Measurements from ENCODE around the gene ABTB1.
A peak's percentile ranks its signal among the peaks of the same experiment; 100 is the strongest.
"Not testable (repeated sequence)": the region's sequence is repeated elsewhere in the genome, so short reads cannot be mapped to it uniquely, and the experiment has no call there.

The ABTB1 gene

DNA sequence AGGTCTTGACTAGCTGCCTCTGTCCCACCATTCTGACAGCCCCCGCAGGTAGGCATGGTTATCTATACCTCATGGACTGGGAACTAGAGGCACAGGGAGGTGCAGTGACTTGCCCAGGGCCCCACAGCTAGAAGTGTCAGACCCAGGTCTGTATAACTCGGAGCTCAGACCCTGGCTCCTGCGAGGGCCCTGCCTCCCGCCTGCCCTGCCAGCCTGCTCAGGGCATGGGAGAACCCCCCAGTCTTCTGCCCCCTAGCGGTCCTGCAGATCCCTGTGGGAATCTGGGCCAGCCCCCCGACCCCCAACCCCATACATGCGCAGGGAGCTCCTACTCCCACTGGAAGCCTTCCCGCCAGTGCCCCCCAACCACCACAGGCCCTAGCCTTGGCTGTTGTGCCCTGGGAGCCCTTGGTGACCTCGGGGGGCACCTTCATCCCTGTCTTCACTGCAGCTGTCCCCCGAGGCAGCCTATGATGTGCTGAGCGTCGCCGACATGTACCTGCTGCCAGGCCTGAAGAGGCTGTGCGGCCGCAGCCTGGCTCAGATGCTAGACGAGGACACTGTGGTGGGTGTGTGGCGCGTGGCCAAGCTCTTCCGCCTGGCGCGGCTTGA, 6.9 kb downstream of the ABTB1 start:
- DNase-seq = no peak
- in situ Hi-C loops (cut with HindIII; ENCODE audit: low pct_ligation_motif_present, low pct_unique_long_range_greater_than_20kb, low sequenced_read_pairs) = no loop called here

DNA sequence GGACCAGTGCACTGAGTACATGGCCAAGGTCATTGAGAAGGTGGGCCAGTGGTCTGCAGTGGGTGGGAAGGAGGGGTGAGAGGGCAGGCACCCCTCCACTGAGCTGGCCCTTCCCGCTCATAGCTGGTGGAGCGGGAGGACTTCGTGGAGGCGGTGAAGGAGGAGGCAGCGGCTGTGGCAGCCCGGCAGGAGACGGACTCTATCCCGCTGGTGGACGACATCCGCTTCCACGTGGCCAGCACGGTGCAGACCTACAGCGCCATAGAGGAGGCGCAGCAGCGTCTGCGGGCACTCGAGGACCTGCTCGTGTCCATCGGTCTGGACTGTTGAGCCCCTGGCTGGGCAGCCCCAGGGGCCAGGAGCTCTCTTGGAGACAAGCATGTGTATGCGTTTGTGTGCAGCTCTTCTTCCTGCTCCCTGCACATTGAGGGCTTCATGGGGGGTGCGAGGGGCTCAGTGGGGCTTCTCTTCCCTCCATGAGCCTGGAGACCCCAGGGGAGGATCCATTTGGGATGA, 7.5 kb downstream of the ABTB1 start:
- in situ Hi-C loops (cut with HindIII; ENCODE audit: low pct_ligation_motif_present, low pct_unique_long_range_greater_than_20kb, low sequenced_read_pairs) = no loop called here

DNA sequence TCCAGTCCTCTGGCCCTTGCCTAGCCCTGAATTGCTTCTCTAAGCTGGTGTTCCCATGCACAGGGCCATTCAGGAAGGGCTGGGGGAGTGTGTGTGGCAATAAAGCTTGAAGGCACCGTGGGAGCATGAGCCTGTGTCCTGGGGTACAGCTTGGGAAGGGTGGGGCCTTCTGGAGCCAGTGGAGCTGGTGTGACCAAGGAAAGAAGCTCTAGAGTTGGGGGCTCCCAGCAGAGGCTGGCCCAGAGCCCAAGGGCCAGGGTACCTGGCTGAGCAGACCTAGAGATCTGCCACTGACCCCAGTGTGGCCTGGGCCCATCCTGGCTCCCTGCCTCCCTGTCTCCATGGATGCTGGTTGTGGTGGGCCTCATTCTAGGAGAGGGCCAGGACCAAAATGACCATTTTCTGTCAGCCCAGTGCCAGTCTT, 8.1 kb downstream of the ABTB1 start:
- in situ Hi-C loops (cut with HindIII; ENCODE audit: low pct_ligation_motif_present, low pct_unique_long_range_greater_than_20kb, low sequenced_read_pairs) = no loop called here

More for the DNA sequence above, 7.5 kb downstream of the ABTB1 start:
- DNase-seq = no peak

DNA sequence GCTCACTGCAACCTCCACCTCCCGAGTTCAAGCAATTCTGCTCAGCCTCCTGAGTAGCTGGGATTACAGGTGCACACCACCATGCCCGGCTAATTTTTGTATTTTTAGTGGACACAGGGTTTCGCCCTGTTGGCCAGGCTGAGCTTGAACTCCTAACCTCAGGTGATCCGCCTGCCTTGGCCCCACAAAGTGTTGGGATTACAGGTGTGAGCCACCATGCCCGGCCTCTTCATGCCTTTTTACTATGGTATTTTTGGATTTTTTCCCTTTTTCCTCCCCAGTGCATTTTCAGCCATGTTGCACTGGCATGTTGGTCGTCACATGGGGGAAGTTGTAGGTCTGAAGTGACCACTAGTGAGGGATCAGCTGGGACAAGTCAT, 9.4 kb downstream of the ABTB1 start:
- in situ Hi-C loops (cut with HindIII; ENCODE audit: low pct_ligation_motif_present, low pct_unique_long_range_greater_than_20kb, low sequenced_read_pairs); DNase-seq: not testable (repeated sequence)

More for the DNA sequence above, 8.1 kb downstream of the ABTB1 start:
- DNase-seq = no peak

DNA sequence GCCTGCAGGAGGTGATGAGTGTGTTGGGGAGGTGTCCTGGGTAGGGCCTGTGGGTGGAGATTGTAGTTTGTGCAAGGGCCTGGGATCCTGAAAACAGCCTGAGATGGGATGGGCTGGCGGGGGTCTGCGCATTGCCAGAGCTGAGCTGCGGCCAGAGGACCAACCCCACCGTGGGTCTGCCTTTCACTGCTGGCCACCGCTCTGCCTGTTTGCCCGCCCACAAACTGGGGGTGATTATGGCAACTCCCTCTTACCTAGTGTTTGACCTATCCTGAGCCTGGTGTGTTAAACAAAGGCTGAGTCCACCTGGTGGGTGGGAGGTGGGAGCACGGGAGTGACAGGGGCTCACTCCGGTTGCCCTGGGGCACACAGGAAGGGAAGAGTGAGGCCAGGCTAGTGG, 9.8 kb downstream of the ABTB1 start:
- DNase-seq = no peak
- in situ Hi-C loops (cut with HindIII; ENCODE audit: low pct_ligation_motif_present, low pct_unique_long_range_greater_than_20kb, low sequenced_read_pairs) = no loop called here

DNA sequence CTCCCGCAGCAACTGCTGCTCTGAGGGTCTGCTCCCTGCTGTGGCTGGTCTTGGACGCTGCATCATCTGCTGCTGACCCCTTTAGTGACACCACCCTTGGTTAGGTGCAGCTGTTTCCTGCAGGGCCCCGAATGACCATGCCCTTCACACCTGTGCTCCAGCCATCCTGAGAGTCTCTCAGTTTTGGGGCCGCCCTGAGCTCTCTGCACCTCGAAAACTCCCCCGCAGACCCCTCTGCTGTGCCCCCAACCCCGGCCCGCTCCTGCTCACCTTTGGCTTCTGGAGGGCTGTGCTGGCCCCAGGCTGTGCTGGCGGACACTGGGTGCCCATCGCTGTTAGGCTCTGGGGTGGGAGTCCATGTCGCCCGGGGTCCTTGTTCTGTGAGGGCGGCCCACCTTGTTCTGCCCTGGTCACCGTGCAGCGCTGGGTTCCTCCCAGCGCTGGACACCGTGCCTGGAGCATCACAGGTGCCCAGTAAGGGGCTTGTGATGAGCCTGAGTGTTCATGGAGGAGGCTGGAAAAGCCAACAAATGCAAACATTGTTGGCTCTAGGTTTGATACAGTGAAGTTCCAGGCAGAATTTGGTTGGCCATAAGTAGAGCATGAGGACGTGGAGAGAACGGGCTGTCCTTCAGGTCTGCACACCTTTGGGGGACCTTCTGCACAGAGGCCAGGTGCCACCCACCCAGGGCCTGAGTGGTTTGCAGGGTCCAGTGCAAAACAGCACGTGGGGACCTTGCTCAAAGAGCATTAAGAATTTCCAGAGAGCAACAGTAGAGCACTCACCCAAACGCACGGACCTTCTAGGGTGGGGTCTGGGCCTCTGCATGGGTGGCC, 12.3 kb downstream of the ABTB1 start:
- in situ Hi-C loops (cut with HindIII; ENCODE audit: low pct_ligation_motif_present, low pct_unique_long_range_greater_than_20kb, low sequenced_read_pairs) = no loop called here
- no peak for DNase-seq

DNA sequence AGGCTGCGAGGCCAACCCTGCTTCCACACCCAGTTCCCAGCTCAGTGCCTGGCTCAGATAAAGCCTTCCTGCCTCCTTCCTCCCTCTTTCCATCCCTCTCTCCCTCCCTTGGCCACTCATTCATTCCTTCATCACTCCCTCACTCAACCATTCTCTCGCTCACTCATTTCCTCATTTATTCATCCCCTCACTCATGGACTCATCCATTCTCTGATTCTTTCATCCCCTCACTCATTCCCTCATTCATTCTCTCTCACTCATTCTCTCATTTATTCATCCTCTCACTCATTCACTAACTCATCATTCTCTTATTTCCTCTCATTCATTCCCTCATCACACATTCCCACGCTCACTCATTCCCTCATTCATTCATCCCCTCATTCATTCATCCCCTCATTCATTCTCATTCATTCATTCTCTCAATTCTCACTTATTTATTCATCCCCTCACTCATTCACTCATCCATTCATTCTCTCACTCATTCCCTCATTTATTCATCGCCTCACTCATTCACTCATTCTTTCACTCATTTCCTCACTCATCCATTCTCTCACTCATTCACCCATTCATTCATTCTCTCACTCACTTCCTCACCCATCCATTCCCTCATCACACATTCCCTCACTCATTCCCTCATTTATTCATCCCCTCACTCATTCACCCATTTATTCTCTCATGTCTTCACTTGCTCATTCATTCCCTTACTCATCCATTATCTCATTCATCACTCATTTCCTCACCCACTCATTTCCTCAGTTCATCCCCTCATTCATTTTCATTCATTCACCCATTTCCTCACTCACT, 13.2 kb downstream of the ABTB1 start:
- in situ Hi-C loops (cut with HindIII; ENCODE audit: low pct_ligation_motif_present, low pct_unique_long_range_greater_than_20kb, low sequenced_read_pairs) = no loop called here

DNA sequence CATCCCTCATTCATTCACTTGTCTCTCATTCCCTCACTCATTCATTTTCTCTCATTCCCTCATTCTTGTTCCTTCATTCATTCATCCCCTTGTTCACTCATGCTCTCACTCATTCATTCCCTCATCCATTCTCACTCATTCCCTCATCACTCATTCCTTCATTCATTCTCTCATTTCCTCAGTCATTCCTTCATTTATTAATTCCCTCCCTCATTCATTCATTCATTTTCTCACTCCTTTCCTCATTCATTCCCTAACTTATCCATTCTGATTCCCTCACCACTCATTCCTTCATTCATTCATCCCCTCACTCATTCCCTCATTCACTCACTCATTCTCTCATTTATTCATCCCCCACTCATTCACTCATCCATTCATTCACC, 13.8 kb downstream of the ABTB1 start:
- DNase-seq = no peak
- in situ Hi-C loops (cut with HindIII; ENCODE audit: low pct_ligation_motif_present, low pct_unique_long_range_greater_than_20kb, low sequenced_read_pairs) = no loop called here

More for the DNA sequence above, 13.2 kb downstream of the ABTB1 start:
- DNase-seq = no peak

DNA sequence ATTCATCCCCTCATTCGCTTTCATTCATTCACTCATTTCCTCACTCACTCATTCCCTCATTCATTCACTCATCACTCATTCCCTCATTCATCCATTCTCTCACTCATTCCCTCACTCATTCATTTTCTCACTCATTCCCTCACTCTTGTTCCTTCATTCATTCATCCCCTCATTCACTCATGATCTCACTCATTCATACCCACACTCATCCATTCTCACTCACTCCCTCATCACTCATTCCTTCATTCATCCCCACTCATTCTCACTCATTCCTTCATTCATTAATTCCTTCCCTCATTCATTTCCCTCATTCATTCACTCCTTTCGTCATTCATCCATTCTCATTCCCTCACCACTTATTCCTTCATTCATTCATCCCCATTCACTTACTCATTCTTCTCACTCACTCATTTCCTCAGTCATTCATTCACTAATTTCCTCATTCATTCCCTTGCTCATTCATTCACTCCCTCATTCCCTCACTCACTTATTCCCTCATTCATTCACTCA, 14.5 kb downstream of the ABTB1 start:
- DNase-seq = no peak
- in situ Hi-C loops (cut with HindIII; ENCODE audit: low pct_ligation_motif_present, low pct_unique_long_range_greater_than_20kb, low sequenced_read_pairs) = no loop called here

DNA sequence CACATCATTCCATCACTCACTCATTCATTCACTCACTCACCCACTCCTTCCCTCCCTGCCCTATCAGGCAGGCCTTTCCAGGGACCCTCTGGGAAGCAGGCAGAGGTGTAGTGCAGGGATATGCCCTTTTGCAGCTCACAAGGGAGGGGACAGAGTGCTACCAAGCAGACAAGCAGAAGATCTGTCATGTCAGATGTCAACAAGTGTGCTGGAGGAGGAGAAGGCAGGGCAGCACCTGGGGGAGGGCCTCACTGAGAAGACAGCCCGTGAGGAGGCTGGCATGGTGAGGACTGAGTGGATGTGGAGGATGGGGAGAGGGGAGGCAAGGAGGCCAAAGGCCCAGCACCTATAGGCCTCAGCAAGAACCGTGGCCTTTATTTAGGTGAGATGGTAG, 15.3 kb downstream of the ABTB1 start:
- no peak for DNase-seq
- in situ Hi-C loops (cut with HindIII; ENCODE audit: low pct_ligation_motif_present, low pct_unique_long_range_greater_than_20kb, low sequenced_read_pairs) = no loop called here

DNA sequence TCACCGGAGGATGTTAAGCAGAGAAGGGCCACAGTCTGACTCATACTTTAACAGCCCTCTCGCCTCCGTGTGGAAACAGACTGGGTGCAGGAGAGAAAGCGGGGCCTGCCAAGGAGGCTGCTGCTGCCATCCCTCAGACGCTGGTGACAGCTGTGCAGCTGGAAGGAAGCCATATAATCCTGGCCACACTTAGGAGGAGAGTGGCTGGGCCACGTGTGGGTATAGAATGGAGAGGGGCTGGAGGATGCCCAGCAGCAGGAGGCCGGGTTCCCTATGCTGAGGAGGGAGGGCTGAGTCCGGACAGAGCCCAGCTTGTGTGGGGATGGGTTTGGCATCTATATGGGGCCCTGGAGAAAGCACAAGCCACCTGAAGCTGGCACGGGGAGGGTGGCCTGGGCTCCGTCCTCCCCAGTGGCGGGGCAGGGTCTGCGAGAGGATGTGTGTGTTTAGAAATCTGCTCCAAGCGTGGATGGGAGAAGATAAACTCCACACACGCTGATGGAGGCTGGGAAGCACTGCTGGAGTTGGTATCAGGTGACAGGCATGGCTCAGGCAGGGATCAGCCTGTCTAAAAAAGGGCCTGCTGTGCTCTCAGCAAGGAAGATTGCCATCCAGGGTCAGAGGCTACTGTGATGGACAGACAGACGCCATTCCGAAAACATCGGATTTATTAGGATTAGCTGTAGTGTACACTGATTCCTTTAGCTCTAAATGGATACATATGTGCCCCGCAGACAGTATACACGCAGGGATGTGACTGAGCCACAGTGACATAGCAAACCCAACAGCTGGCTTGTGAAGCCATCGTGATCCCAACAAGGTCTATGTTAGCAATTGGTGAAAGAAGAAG, 15.9 kb downstream of the ABTB1 start:
- in situ Hi-C loops (cut with HindIII; ENCODE audit: low pct_ligation_motif_present, low pct_unique_long_range_greater_than_20kb, low sequenced_read_pairs) = no loop called here

DNA sequence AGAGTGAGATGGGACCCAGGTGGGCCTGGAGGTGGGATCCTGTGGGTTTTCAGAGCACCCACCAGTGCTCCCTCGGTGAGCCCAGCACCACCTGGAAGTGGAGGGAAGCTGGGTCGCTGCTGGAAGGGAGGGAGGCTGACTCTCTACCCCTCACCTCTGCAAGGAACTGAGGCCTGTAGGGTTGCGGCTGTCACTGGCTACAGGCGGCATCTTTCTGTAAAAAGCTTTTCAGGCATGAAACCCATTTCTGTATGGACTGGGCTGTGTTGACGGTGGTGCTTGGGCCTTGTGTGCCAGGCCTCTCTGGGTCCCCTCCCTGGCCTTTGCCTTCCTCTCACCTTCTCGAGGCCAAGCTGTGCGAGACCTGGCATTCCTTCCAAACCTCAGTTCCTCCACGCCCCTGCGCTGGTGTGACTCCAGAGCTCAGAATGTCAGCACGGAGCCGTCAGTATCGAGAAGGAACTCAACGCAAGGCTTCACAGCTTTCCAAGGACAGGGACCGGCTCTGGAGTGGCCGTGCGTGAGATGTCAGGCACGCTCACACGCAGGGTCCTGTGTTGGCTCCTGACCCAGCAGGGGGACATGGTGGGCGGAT, 16.6 kb downstream of the ABTB1 start:
- DNase-seq = no peak
- in situ Hi-C loops (cut with HindIII; ENCODE audit: low pct_ligation_motif_present, low pct_unique_long_range_greater_than_20kb, low sequenced_read_pairs) = no loop called here

More for the DNA sequence above, 15.9 kb downstream of the ABTB1 start:
- DNase-seq = no peak

DNA sequence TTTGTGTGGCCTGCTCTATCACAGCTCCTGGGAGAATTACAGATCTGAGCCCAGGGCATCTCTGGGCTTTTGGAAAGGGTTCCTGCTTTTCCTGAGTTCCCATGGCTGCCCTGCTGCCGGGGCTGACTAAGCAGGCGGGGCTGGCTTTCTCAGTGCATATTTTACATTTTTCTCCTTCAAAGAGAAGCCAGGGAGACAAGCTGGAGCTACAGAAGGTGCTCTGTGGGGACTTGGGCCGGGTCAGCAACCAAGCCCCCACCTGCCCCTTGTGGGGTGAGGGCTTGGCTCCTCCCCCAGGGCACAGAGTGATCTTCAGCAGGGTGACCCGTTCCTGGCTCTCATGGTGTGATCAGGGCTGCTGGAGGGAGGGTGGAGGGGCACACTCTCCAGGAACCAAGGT, 17.4 kb downstream of the ABTB1 start:
- in situ Hi-C loops (cut with HindIII; ENCODE audit: low pct_ligation_motif_present, low pct_unique_long_range_greater_than_20kb, low sequenced_read_pairs) = no loop called here
- peak; percentile 10 for DNase-seq

DNA sequence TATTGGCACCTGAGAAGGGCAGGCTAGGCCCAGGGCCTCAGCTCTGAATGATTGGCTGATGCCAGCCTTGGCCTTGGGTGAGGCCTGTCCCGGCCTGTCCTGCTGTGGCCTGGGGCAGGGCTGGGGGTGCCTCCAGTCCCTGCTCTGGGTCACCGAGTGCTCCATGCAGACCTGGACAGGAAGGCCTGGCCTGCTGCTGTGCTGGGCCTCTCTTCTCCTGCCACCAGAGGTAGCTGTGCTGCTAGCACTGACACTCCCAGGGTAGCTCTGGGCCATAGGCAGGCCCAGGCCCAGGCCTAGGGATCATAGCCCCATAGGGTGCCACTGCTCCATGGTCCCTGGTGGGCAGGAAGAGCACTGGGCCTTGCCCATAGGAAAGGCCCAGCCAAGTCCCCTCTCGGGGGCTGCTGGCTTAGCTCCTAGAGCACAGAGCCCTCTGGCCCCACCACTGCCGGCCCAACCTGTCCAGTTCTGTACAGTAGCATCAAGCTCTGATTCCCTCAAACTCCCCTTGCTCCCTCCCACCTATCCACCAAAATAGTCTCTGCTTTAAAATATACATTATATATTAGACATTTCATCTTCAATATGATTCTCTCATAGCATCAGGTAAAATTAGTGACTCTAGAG, 18.2 kb downstream of the ABTB1 start:
- peak; percentile 56 for DNase-seq
- in situ Hi-C loops (cut with HindIII; ENCODE audit: low pct_ligation_motif_present, low pct_unique_long_range_greater_than_20kb, low sequenced_read_pairs) = no loop called here

DNA sequence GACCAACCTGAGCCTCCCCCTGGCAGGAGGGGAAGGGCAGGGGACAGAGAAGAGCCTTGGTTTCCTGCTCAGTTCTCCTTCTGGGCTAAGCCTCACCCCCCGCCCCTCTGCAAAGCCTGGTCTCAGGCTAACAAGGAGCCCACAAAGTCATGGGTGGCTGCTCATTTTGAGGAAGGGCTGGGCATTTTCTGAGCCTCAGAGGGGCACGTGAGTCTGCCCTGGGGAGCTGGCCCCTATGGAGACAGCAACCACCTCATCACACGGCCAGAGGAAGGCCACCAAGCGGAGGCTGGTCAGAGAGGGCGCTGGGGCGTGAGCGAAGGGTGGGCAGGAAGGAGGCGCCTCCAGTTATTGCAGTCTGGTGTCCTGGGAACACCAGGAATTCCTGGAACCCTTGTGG, 18.7 kb downstream of the ABTB1 start:
- in situ Hi-C loops (cut with HindIII; ENCODE audit: low pct_ligation_motif_present, low pct_unique_long_range_greater_than_20kb, low sequenced_read_pairs) = no loop called here
- DNase-seq = no peak

DNA sequence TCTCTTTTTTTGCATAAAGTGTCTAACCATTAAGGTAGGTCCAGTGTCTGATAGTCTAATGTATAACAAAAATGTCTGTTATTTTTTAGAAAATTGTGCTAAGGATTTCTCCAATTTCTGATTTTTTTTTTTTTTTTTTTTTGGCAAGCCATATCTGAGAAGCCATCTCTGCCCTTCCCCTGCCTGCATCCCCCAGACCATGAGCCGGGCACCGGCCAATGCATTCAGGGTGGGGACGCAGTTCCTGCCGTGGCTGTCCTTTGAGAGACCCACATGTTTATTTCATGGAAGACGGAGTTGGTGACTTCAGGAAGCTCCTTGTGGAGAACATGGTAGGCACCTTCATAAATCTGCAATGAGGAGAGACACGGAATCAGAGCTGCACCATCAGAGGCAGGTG, 19.2 kb downstream of the ABTB1 start:
- no peak for DNase-seq
- in situ Hi-C loops (cut with HindIII; ENCODE audit: low pct_ligation_motif_present, low pct_unique_long_range_greater_than_20kb, low sequenced_read_pairs) = no loop called here

DNA sequence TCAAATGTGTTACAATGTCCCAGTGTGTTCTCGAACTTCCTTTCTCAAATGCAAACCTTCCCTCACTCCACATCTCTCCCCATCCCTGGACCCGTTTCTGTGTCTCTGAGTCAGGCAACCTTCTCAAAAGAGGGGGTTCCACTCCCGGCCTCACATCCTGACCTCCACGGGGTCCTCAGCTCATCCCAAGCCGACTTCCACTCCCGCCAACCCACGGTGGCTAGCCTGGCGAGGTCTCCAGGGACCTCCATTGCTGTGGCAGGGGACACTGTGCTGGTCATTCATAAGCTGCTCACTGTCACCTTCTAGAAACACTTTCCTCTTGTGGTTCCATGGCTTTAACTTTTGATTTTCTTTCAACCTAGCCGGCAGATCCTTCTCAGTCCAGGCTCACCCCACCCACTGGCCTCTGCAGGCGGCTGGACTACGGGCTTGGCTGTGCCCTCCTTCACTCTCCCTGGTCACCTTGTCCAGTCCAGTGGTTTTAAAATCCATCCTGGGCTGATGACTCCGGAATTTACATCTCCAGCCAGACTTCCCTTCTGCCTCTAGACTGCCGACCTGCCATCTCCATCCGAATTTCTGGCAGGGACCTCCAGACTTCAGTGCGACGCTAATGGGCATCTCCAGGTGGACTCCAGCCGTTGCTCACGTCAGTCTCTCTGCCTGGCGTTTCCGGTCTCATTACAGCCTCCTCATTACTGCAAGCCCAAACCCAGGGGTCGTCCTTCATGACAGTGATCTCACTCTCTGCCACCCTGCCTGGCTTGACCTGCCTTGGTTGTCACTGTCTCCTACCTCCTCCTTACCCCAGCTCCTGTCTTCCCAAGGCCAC, 20.0 kb downstream of the ABTB1 start:
- no peak for DNase-seq
- in situ Hi-C loops (cut with HindIII; ENCODE audit: low pct_ligation_motif_present, low pct_unique_long_range_greater_than_20kb, low sequenced_read_pairs) = no loop called here
